SK-N-MC (cell line): ENCODE data around the gene LRP4.
A peak's percentile ranks its signal among the peaks of the same experiment; 100 is the strongest.

Source experiments
- DNase-seq: peaks from one replicate; pipeline ENCODE4 v3.0.0-alpha.2; 2011; ENCODE audit warnings: low read depth, low spot score
- H3K27ac ChIP-seq: fragments of 200-600 bp; sonication (generic); 2 replicates; pipeline ENCODE4 v1.5.1; 2016; ENCODE audit warnings: mixed run types
- H3K36me3 ChIP-seq: fragments of 200-600 bp; sonication (generic); 2 replicates; pipeline ENCODE4 v1.6.1; 2017; ENCODE audit warnings: antibody characterized with exemption, low read length, mixed read lengths; ENCODE audit not compliant: insufficient read depth
- H3K4me3 ChIP-seq: fragments of 200-600 bp; sonication (generic); 2 replicates; pipeline ENCODE4 v1.5.1; 2016
- H3K9ac ChIP-seq: fragments of 200-600 bp; sonication (generic); 2 replicates; pipeline ENCODE4 v1.8.0; 2017; ENCODE audit warnings: mixed run types, mixed read lengths; ENCODE audit not compliant: insufficient read length
- H3K9me3 ChIP-seq: fragments of 200-600 bp; sonication (generic); 2 replicates; pipeline ENCODE4 v1.6.1; 2017; ENCODE audit warnings: low read depth, mild to moderate bottlenecking, antibody characterized with exemption, low read length, moderate library complexity, mixed read lengths
- EZH2 ChIP-seq: fragments of 200-600 bp; sonication (generic); IDR thresholded peaks from one replicate; pipeline ENCODE4 v1.6.1; 2017; ENCODE audit warnings: antibody characterized with exemption
- FOXP2 ChIP-seq: optimal IDR thresholded peaks from 2 replicates; pipeline ENCODE3; 2011; ENCODE audit warnings: mild to moderate bottlenecking, moderate library complexity; ENCODE audit not compliant: insufficient read depth; ENCODE audit errors: extremely low read length, control extremely low read depth
- POLR2AphosphoS5 ChIP-seq: IDR thresholded peaks from 2 replicates; pipeline ENCODE4 v1.6.1; 2012; ENCODE audit warnings: mild to moderate bottlenecking, low read depth, low read length, borderline replicate concordance

LRP4 gene

DNA sequence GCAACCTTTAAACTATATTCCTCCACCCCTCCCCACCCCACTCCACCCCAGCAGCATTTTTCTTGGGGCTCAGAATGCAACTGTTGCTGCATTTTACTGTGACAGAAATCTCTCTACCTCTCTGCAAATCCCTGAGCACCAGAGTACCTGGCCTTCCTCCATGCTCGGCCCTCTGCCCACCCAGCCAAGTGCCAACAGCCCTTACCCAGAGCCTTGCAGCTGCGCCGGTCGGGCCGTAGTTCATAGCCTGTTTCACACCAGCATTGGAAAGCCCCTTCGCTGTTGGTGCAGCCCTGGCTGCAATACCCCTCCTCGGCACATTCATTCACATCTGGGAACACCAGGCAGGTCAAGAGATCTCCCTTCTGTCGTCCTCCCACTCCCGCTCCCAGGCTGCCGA lies 23.4 kb downstream of the LRP4 start:
- Histone ChIP-seq H3K4me3 (no peak overlapping the region), H3K9me3 (no peaks in the 10 kb centered on the region), H3K9ac (no peak overlapping the region), H3K36me3 (peaks cover 8% of the 10 kb centered on the region; the same call in 1 of the 2 replicates), H3K27ac (no peak overlapping the region)
- TF ChIP-seq FOXP2 (no peak), EZH2 (no peak), POLR2AphosphoS5 (no peak)
- DNase-seq, result no peak

DNA sequence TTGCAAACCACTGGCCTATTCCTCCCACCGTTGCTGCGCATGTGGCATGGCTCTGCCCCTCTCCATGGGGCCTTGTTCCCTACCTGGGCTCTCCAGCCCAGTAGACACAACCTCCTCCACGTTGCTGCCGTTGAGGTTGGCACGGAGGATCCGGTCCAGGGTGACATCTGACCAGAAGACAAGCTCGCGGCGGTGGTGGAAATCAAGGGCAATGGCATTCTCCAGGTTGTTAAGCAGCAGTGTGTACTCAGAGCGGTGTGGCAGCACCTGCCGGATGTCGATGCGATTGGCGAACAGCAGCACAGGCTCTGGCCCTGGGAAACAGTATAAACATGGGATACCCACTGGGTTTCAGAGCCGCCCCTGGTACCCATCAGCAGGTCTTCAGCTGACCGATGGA lies 23.8 kb downstream of the LRP4 start:
- H3K27ac ChIP-seq, result no peak overlapping the region
- no peaks in the 10 kb centered on the region for H3K9me3 ChIP-seq
- no peak for TF ChIP-seq FOXP2
- no peak for TF ChIP-seq POLR2AphosphoS5
- no peak for TF ChIP-seq EZH2
- peaks cover 11% of the 10 kb centered on the region; the same call in 1 of the 2 replicates for H3K36me3 ChIP-seq
- no peak overlapping the region for H3K4me3 ChIP-seq
- DNase-seq, result no peak
- H3K9ac ChIP-seq, result no peak overlapping the region

DNA sequence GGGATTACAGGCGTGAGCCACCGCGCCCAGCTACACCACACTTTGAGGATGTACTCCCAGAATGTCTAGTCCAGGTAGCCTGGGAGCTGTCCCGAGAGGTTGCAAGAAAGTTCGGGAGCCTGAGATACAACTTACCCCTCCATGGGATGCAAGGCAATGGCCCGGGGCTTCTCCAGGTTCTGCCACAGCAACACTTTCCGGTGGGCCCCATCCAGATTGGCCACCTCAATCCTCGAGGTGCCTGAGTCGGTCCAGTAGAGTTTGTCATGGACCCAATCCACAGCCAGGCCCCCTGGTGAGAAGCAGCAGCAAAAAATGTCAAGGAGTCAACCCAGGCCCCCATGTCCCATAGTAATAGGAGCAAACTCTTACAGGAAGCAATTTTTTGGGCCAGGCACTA lies 25.5 kb downstream of the LRP4 start:
- H3K9me3 ChIP-seq, result no peaks in the 10 kb centered on the region
- H3K27ac ChIP-seq, result no peak overlapping the region
- TF ChIP-seq POLR2AphosphoS5 (no peak), EZH2 (no peak), FOXP2 (no peak)
- H3K36me3 ChIP-seq, result peaks cover 19% of the 10 kb centered on the region; the same call in 1 of the 2 replicates
- no peak for DNase-seq
- no peak overlapping the region for H3K4me3 ChIP-seq
- H3K9ac ChIP-seq, result no peak overlapping the region

DNA sequence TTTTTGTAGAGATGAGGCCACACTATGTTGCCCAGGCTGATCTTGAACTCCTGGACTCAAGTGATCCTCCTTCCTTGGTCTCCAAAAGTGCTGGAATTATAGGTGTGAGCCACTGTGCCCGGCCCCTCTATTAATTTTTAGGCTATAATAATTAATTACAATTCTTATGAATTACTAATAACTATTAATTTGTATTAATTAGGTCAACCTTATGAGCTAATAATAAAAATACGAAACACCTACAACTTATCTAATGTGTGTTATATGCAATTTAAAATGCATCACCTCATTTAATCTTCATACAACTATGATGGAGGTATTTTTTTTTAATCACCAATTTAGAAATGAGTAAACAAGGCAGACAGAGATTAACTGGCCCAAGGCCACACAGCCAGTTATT lies 26.2 kb downstream of the LRP4 start:
- Histone ChIP-seq H3K36me3 (peaks cover 19% of the 10 kb centered on the region; the same call in 1 of the 2 replicates), H3K9me3 (no peaks in the 10 kb centered on the region), H3K9ac (no peak overlapping the region), H3K4me3 (no peak overlapping the region), H3K27ac (no peak overlapping the region)
- TF ChIP-seq FOXP2 (no peak), POLR2AphosphoS5 (no peak), EZH2 (no peak)
- DNase-seq, result no peak

DNA sequence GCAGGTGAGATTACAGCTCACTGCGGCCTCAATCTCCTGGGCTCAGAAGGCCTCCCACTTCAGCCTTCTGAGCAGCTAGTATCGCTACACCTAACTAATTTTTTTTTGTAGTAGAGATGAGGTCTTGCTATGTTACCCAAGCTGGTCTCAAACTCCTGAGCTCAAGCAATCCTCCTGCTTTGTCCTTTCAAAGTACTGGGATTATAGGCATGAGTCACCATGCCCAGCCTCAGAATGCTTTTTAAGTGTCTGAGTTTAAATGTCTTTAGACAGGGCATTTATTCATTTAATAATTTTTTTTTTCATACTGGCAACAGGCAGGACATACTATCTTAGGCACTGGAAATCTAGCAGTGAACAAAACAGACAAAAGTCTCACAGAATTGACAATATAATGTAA lies 27.7 kb downstream of the LRP4 start:
- no peak for DNase-seq
- peaks cover 22% of the 10 kb centered on the region; the same call in 1 of the 2 replicates for H3K36me3 ChIP-seq
- H3K9ac ChIP-seq, result no peak overlapping the region
- H3K4me3 ChIP-seq, result no peak overlapping the region
- no peak for TF ChIP-seq EZH2
- TF ChIP-seq FOXP2, result no peak
- no peak for TF ChIP-seq POLR2AphosphoS5
- no peak overlapping the region for H3K27ac ChIP-seq
- no peaks in the 10 kb centered on the region for H3K9me3 ChIP-seq

DNA sequence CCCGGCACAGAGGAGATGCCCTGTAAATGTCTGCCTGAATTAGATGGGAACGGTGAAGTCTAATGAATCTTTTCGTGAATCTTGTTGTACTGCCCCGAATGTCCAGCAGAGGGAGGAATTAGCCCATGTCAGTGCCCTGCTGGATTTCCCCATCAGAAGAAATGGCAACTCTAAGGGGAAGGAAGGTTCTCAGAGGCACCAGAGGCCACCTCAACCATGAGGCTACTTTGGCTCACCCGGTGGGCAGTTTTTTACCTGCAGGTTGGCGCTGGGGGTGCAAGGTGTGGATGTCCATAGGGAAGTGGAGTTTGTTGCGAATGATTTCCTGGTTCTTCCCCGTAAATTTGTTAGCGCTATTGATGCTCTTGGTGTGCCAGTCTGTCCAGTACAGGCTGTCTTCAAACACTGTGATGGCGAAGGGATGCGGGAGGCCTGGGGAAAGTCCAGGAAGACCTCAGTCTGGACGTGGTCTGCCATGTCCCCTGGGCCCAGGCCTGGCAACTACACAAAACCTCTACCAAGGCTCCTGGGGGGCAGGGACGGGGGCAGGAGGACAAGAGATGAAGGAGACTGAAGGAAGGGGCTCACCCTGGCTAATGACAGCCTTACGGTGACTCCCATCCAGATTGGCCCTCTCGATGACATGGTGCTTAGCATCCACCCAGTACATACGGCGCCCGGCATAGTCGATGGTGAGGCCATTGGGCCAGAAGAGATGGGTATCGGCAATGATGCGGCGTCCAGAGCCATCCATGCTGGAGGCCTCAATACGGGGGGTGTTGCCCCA lies 28.5 kb downstream of the LRP4 start:
- Histone ChIP-seq H3K4me3 (no peak overlapping the region), H3K9ac (no peak overlapping the region), H3K9me3 (no peaks in the 10 kb centered on the region), H3K27ac (no peak overlapping the region), H3K36me3 (peaks cover 22% of the 10 kb centered on the region; the same call in 1 of the 2 replicates)
- no peak for TF ChIP-seq EZH2
- no peak for TF ChIP-seq FOXP2
- no peak for TF ChIP-seq POLR2AphosphoS5
- peak; percentile 20 for DNase-seq

DNA sequence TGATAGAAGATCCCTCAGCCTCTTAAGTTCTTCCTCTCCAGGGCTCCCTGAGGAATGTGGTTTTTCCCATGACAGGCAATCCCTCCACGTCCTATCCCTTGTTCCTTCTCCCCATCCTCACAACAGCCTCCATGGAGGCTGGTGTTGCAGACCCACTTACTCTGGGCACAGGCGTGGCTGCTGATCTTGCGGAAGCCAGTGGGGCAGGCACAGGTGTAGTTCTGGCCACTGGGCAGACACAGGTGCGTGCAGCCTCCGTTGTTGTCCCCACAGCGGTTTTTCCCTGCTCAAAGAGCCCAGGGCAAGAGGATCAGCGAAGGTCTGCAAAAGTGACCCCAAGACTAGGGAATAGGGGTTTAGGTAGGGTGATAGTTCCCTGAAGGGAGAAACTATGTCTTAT lies 29.1 kb downstream of the LRP4 start:
- Histone ChIP-seq H3K27ac (no peak overlapping the region), H3K4me3 (no peak overlapping the region), H3K9ac (no peak overlapping the region), H3K36me3 (peaks cover 19% of the 10 kb centered on the region; the same call in 1 of the 2 replicates), H3K9me3 (no peaks in the 10 kb centered on the region)
- no peak for DNase-seq
- TF ChIP-seq EZH2 (no peak), FOXP2 (no peak), POLR2AphosphoS5 (no peak)

DNA sequence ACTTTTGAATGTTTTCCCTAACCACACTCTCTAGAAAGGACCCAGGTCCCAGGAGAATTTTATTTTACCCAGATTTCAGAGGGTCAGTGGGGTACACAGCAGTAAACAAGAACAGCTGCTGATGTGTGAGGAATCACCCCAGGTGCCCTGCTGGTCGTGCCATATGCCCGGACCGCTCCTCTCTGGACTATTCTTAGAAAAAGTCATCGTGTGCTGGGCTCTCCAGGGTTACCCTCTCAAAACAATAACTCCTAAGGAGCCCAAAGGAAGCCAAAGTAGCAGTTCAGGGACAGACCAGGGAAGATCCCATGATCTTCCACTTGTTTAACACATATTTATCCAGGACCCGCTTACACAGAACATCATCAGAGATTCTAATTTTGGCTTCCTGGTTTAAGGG lies 29.7 kb downstream of the LRP4 start:
- H3K4me3 ChIP-seq, result no peak overlapping the region
- no peaks in the 10 kb centered on the region for H3K9me3 ChIP-seq
- peaks cover 23% of the 10 kb centered on the region; the same call in 1 of the 2 replicates for H3K36me3 ChIP-seq
- TF ChIP-seq POLR2AphosphoS5 (no peak), EZH2 (no peak), FOXP2 (no peak)
- H3K9ac ChIP-seq, result no peak overlapping the region
- no peak overlapping the region for H3K27ac ChIP-seq
- no peak for DNase-seq

DNA sequence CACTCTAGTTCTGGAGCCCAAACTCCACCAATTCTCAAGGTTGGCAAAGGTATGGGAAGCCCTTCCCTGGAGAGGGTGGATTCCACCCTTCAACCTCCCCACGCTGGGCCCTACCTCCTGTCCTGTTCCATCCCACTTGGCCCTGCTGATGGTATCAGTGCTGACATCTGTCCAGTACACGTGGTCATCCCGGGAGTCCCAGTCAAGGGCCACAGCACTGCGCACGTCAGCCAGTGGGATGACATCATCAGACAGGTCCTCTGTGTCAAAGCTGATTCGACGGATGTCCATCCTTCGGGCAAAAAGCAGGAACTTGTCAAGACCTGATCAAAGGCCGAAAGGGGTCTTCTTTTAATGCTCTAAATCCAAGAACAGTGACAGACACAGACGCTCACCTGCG lies 32.1 kb downstream of the LRP4 start:
- DNase-seq, result no peak
- Histone ChIP-seq H3K9me3 (no peaks in the 10 kb centered on the region), H3K36me3 (peaks cover 26% of the 10 kb centered on the region; the same call in 1 of the 2 replicates), H3K27ac (no peak overlapping the region), H3K9ac (no peak overlapping the region), H3K4me3 (no peak overlapping the region)
- TF ChIP-seq POLR2AphosphoS5 (no peak), FOXP2 (no peak), EZH2 (no peak)

DNA sequence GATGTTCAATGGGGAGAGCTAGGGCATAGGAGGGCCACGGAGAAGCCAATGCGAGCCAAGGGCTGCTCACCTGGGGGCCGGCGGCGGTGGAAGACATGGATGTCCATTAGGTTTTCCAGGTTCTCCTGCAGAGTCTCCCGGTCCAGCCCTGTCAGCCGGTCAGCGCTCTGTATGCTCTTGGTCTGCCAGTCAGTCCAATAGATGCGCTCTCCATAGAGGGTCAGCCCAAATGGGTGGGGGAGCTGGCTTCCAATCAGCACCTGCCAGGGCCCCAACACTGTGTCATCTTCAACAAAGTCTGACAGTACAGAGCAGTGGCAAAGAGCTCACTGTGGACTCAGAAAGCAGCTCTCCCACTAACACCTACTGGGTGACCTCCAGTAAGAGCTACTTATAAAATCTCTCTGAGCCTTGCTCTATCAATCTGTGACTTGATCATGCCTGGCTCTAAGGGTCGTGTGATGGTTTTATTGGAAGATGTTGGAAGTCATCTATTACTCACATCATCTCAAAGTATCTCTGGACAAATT lies 39.2 kb downstream of the LRP4 start:
- Histone ChIP-seq H3K36me3 (peaks cover 40% of the 10 kb centered on the region; the same call in 1 of the 2 replicates), H3K27ac (no peak overlapping the region), H3K4me3 (no peak overlapping the region), H3K9ac (no peak overlapping the region), H3K9me3 (no peaks in the 10 kb centered on the region)
- DNase-seq, result no peak
- TF ChIP-seq EZH2 (no peak), POLR2AphosphoS5 (no peak), FOXP2 (no peak)
